ENCODE measurements around the gene RBM33. TPM values are rescaled to one million over a fixed set of nuclear protein-coding genes. Genes with fewer than 3 reads are reported as not detected.

The RBM33 gene
- total RNA-seq, 2 donors from 2014 or later, result 86.8 to 87.1 TPM

DNA sequence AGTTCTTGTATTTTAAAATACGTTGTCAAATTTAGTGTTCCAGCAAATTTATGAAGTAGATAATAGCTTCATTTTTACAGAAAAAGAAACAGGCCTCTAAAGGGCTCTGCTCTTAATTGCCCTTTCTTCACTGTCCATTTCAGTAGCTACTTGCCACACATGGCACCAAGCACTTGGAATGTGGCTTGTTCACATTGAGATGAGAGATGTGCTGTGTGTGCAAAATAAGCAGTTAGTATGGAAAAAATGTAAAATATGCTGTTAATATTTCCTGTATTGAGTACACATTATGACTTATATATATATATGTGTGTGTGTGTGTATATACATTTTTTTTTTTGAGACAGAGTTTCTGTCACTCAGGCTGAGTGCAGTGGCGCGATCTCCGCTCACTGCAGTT lies 19.5 kb downstream of the RBM33 start:
- Mint-ChIP-seq H3K27ac (no peak overlapping the region), H3K4me3 (no peak overlapping the region), H3K36me3 (ENCODE audit: low read depth) (peaks cover 16% of the 10 kb centered on the region), H3K4me1 (peaks cover 31% of the 10 kb centered on the region), H3K9me3 (no peaks in the 10 kb centered on the region), H3K27me3 (ENCODE audit: insufficient read depth) (no peaks in the 10 kb centered on the region)
- Histone ChIP-seq H3K27ac (ENCODE audit: low read depth, low read length) (no peak overlapping the region), H3K9ac (ENCODE audit: extremely low read depth, low read length, poor library complexity, severe bottlenecking) (no peak overlapping the region), H3K36me3 (ENCODE audit: control insufficient read depth, insufficient read depth, low read length) (peaks cover 30% of the 10 kb centered on the region), H3K9me3 (ENCODE audit: control insufficient read depth, low read length) (peaks cover 13% of the 10 kb centered on the region), H3K27me3 (ENCODE audit: control insufficient read depth, insufficient read depth, low read length, poor library complexity, severe bottlenecking) (no peaks in the 10 kb centered on the region), H3K4me3 (ENCODE audit: low read length) (no peak overlapping the region), H3K4me1 (ENCODE audit: control insufficient read depth, insufficient read depth, low read length) (no peaks in the 10 kb centered on the region)
- TF ChIP-seq CTCF (conservative IDR thresholded peaks at IDR 0.05), result no peak
- no peak for DNase-seq
- WGBS, 2 experiments (ENCODE audit: insufficient coverage in 1 of 2, insufficient read length in 1 of 2), result 74% methylated on average over 4 of the region's 4 CpGs; no CpG with 5 or more reads in 1 of the 2 experiments

GRCh38 chr7:155665079-155665956 lies 20.9 kb downstream of the RBM33 start:
- Histone ChIP-seq H3K27ac (ENCODE audit: low read depth, low read length) (no peak overlapping the region), H3K4me3 (ENCODE audit: low read length) (no peak overlapping the region), H3K9me3 (ENCODE audit: control insufficient read depth, low read length) (peaks cover 2% of the 10 kb centered on the region), H3K4me1 (ENCODE audit: control insufficient read depth, insufficient read depth, low read length) (no peaks in the 10 kb centered on the region), H3K9ac (ENCODE audit: extremely low read depth, low read length, poor library complexity, severe bottlenecking) (no peak overlapping the region), H3K36me3 (ENCODE audit: control insufficient read depth, insufficient read depth, low read length) (peaks cover 19% of the 10 kb centered on the region), H3K27me3 (ENCODE audit: control insufficient read depth, insufficient read depth, low read length, poor library complexity, severe bottlenecking) (no peaks in the 10 kb centered on the region)
- no peak for TF ChIP-seq CTCF (conservative IDR thresholded peaks at IDR 0.05)
- DNase-seq, result no peak
- H3K27ac Mint-ChIP-seq, result peak overlapping the region; percentile 48
- no peaks in the 10 kb centered on the region for H3K9me3 Mint-ChIP-seq
- peaks cover 11% of the 10 kb centered on the region for H3K36me3 Mint-ChIP-seq (ENCODE audit: low read depth)
- no peaks in the 10 kb centered on the region for H3K27me3 Mint-ChIP-seq (ENCODE audit: insufficient read depth)
- 97 to 100% methylated on average over 1 to 9 of the region's 9 CpGs for WGBS, 2 experiments (ENCODE audit: insufficient coverage in 1 of 2, insufficient read length in 1 of 2)
- peaks cover 42% of the 10 kb centered on the region for H3K4me1 Mint-ChIP-seq
- no peak overlapping the region for H3K4me3 Mint-ChIP-seq

GRCh38 chr7:155665957-155666287 lies 21.5 kb downstream of the RBM33 start:
- no peak for DNase-seq
- 91 to 94% methylated on average over 3 of the region's 3 CpGs for WGBS, 2 experiments (ENCODE audit: insufficient coverage in 1 of 2, insufficient read length in 1 of 2)
- no peak overlapping the region for H3K9ac ChIP-seq (ENCODE audit: extremely low read depth, low read length, poor library complexity, severe bottlenecking)
- Mint-ChIP-seq H3K27ac (no peak overlapping the region), H3K27me3 (ENCODE audit: insufficient read depth) (no peaks in the 10 kb centered on the region), H3K9me3 (no peaks in the 10 kb centered on the region), H3K4me1 (peaks cover 47% of the 10 kb centered on the region), H3K36me3 (ENCODE audit: low read depth) (peaks cover 8% of the 10 kb centered on the region), H3K4me3 (no peak overlapping the region)
- no peaks in the 10 kb centered on the region for H3K27me3 ChIP-seq (ENCODE audit: control insufficient read depth, insufficient read depth, low read length, poor library complexity, severe bottlenecking)
- no peak for TF ChIP-seq CTCF (conservative IDR thresholded peaks at IDR 0.05)
- H3K9me3 ChIP-seq (ENCODE audit: control insufficient read depth, low read length), result no peaks in the 10 kb centered on the region
- H3K36me3 ChIP-seq (ENCODE audit: control insufficient read depth, insufficient read depth, low read length), result peaks cover 19% of the 10 kb centered on the region
- H3K27ac ChIP-seq (ENCODE audit: low read depth, low read length), result no peak overlapping the region
- H3K4me3 ChIP-seq (ENCODE audit: low read length), result no peak overlapping the region
- H3K4me1 ChIP-seq (ENCODE audit: control insufficient read depth, insufficient read depth, low read length), result no peaks in the 10 kb centered on the region
